Mammary epithelial cell (primary cell): Measurements from ENCODE around the gene UGT1A8.

Source experiments
- EZH2 ChIP-seq: IDR thresholded peaks from 2 replicates; pipeline ENCODE4 v1.6.1; 2012; ENCODE audit warnings: low read length, inconsistent platforms, borderline replicate concordance
- TF ChIP-seq, protein P1 (sequence below), 2 donors: IDR thresholded peaks in 1 of 2; conservative IDR thresholded peaks in 1 of 2; 2 replicates each; pipeline ENCODE4 v1.5.1; 2011 to 2012; ENCODE audit warnings: inconsistent platforms in 2 of 2, low read length in 2 of 2, mild to moderate bottlenecking in 2 of 2, control low read depth in 1 of 2, low read depth in 1 of 2; ENCODE audit not compliant: insufficient read depth in 1 of 2; ENCODE audit errors: extremely low read depth in 1 of 2

DNA sequence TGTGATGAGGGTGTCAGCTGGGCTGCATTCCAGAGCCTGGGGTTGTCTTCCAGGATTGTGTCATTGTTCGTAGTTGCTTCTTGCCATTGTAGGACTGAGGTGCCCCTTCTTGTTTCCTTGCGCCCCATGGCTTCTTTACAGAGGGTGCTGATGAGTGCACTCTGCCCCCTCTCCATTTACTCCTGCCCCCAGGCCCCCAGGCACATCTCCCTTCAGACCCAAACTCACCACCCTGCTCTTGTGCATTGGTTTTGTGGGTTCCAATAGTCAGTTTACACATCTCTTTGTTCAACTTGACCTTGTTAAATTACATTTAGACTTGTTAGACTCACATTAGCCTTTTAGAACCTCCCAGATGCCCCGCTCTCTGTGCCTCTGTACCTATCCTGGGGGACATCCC is 203.8 kb downstream of the UGT1A8 start:
- TF ChIP-seq, protein P1, sequence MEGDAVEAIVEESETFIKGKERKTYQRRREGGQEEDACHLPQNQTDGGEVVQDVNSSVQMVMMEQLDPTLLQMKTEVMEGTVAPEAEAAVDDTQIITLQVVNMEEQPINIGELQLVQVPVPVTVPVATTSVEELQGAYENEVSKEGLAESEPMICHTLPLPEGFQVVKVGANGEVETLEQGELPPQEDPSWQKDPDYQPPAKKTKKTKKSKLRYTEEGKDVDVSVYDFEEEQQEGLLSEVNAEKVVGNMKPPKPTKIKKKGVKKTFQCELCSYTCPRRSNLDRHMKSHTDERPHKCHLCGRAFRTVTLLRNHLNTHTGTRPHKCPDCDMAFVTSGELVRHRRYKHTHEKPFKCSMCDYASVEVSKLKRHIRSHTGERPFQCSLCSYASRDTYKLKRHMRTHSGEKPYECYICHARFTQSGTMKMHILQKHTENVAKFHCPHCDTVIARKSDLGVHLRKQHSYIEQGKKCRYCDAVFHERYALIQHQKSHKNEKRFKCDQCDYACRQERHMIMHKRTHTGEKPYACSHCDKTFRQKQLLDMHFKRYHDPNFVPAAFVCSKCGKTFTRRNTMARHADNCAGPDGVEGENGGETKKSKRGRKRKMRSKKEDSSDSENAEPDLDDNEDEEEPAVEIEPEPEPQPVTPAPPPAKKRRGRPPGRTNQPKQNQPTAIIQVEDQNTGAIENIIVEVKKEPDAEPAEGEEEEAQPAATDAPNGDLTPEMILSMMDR (conservative IDR thresholded peaks at IDR 0.05 in 1 of 2, IDR thresholded peaks at IDR 0.05 in 1 of 2; ENCODE audit: extremely low read depth in 1 of 2, insufficient read depth in 1 of 2, low read depth in 1 of 2, low read length in 2 of 2), result no peak
- no peak for TF ChIP-seq EZH2
